IMR-90 (cell line): ENCODE measurements around the gene GRID1. TPM values are rescaled to one million over a fixed set of nuclear protein-coding genes. Genes with fewer than 3 reads are reported as not detected.

ENCODE experiments used
- ATAC-seq: fragments of 200-7000 bp; cut with Tn5 transposase; 2 replicates; pipeline ENCODE4 v1.9.1; 2020; ENCODE audit warnings: low read depth, mild to moderate bottlenecking, moderate library complexity
- BruUV-seq: library from RNA; stranded (reverse); fragments of 400-500 nt; replicated peaks from 2 replicates; lab custom pipeline; 2021; lab: Mats Ljungman, UMichigan
- CTCF ChIA-PET: fragments of 300-600 bp; formaldehyde crosslinking; extraction: SDS; loops from one replicate; lab custom pipeline; 2021; ENCODE audit warnings: antibody characterized with exemption; lab: Yijun Ruan, JAX
- POLR2A ChIA-PET: fragments of 300-600 bp; sonication (Branson Sonifier 250); formaldehyde crosslinking; loops from one replicate; lab custom pipeline; 2022; ENCODE audit warnings: antibody characterized with exemption; ENCODE audit not compliant: unreplicated experiment; lab: Charles Lee
- DNase-seq: peaks from one replicate; pipeline ENCODE4 v3.0.0; 2013
- H2AFZ ChIP-seq: replicated peaks from 2 replicates; pipeline ENCODE3; 2013; ENCODE audit warnings: low read length, mild to moderate bottlenecking; ENCODE audit not compliant: poor library complexity
- H2AK5ac ChIP-seq: 2 replicates; pipeline ENCODE4 v1.6.1; 2013; ENCODE audit warnings: low read depth, low read length, inconsistent platforms
- H2AK9ac ChIP-seq: replicated peaks from 2 replicates; pipeline ENCODE3; 2013; ENCODE audit warnings: mild to moderate bottlenecking, low read depth, low read length, moderate library complexity; ENCODE audit not compliant: poor library complexity
- H2BK120ac ChIP-seq: 2 replicates; pipeline ENCODE4 v1.6.1; 2013; ENCODE audit warnings: low read depth, low read length, inconsistent platforms
- H2BK15ac ChIP-seq: 3 replicates; pipeline ENCODE4 v1.6.1; 2013; ENCODE audit warnings: low read depth, low read length, inconsistent platforms
- H2BK20ac ChIP-seq: 2 replicates; pipeline ENCODE4 v1.6.1; 2013; ENCODE audit warnings: low read depth, mild to moderate bottlenecking, inconsistent platforms, low read length, moderate library complexity
- H2BK5ac ChIP-seq: 2 replicates; pipeline ENCODE4 v1.6.1; 2013; ENCODE audit warnings: mild to moderate bottlenecking, low read depth, low read length, inconsistent platforms; ENCODE audit not compliant: poor library complexity, severe bottlenecking
- H3K14ac ChIP-seq: replicated peaks from 2 replicates; pipeline ENCODE4 v1.6.1; 2013; ENCODE audit warnings: low read depth, low read length, inconsistent platforms
- H3K18ac ChIP-seq: 2 replicates; pipeline ENCODE4 v1.6.1; 2013; ENCODE audit warnings: low read depth, low read length, control low read depth
- H3K23ac ChIP-seq: 2 replicates; pipeline ENCODE4 v1.6.1; 2013; ENCODE audit warnings: low read depth, low read length, inconsistent platforms
- H3K27ac ChIP-seq: 2 replicates; pipeline ENCODE4 v1.5.1; 2013; ENCODE audit warnings: mild to moderate bottlenecking, control low read depth, low read length; ENCODE audit not compliant: insufficient read depth
- H3K27me3 ChIP-seq: 2 replicates; pipeline ENCODE4 v1.6.1; 2013; ENCODE audit warnings: low read length; ENCODE audit not compliant: control insufficient read depth, insufficient read depth
- H3K36me3 ChIP-seq: 2 replicates; pipeline ENCODE4 v1.6.1; 2013; ENCODE audit warnings: low read length, mixed read lengths; ENCODE audit not compliant: control insufficient read depth, insufficient read depth
- H3K4ac ChIP-seq: 2 replicates; pipeline ENCODE4 v1.6.1; 2013; ENCODE audit warnings: low read depth, low read length, inconsistent platforms
- H3K4me1 ChIP-seq: 2 replicates; pipeline ENCODE4 v1.6.1; 2013; ENCODE audit warnings: low read length, mixed read lengths; ENCODE audit not compliant: control insufficient read depth, insufficient read depth
- H3K4me2 ChIP-seq: 2 replicates; pipeline ENCODE4 v1.6.1; 2013; ENCODE audit warnings: low read depth, mild to moderate bottlenecking, control low read depth, low read length, moderate library complexity
- H3K4me3 ChIP-seq: 2 replicates; pipeline ENCODE4 v1.5.1; 2013; ENCODE audit warnings: low read depth, mild to moderate bottlenecking, control low read depth, low read length, moderate library complexity; ENCODE audit not compliant: insufficient read depth
- H3K56ac ChIP-seq: 2 replicates; pipeline ENCODE4 v1.6.1; 2013; ENCODE audit warnings: low read length, inconsistent platforms; ENCODE audit not compliant: insufficient read depth; ENCODE audit errors: extremely low read depth
- H3K79me1 ChIP-seq, 2 experiments: 2 replicates each; pipeline ENCODE4 v1.6.1; 2013; ENCODE audit warnings: low read length in 2 of 2, inconsistent platforms in 1 of 2, low read depth in 1 of 2
- H3K9ac ChIP-seq: 2 replicates; pipeline ENCODE4 v1.6.1; 2013; ENCODE audit warnings: low read depth, low read length, control low read depth
- H3K9me1 ChIP-seq: 2 replicates; pipeline ENCODE4 v1.6.1; 2013; ENCODE audit warnings: low read length, inconsistent platforms; ENCODE audit not compliant: insufficient read depth
- H3K9me3 ChIP-seq: 2 replicates; pipeline ENCODE4 v1.6.1; 2013; ENCODE audit warnings: low read length; ENCODE audit not compliant: control insufficient read depth, insufficient read depth
- H4K20me1 ChIP-seq: 2 replicates; pipeline ENCODE4 v1.6.1; 2013; ENCODE audit warnings: low read length, inconsistent platforms; ENCODE audit not compliant: insufficient read depth
- H4K5ac ChIP-seq: 2 replicates; pipeline ENCODE4 v1.6.1; 2013; ENCODE audit warnings: mild to moderate bottlenecking, low read depth, low read length, control low read depth
- H4K8ac ChIP-seq, 2 experiments: 2 replicates each; pipeline ENCODE4 v1.6.1; 2013; ENCODE audit warnings: low read depth in 2 of 2, low read length in 2 of 2, control low read depth in 1 of 2, inconsistent platforms in 1 of 2
- H4K91ac ChIP-seq: 2 replicates; pipeline ENCODE4 v1.6.1; 2013; ENCODE audit warnings: low read depth, low read length, inconsistent platforms; ENCODE audit not compliant: insufficient read depth
- BHLHE40 ChIP-seq: fragments of 150-350 bp; IDR thresholded peaks from 2 replicates; pipeline ENCODE4 v1.6.1; 2016; ENCODE audit warnings: mild to moderate bottlenecking, low read depth, low read length
- CEBPB ChIP-seq: IDR thresholded peaks from 2 replicates; pipeline ENCODE4 v1.6.1; 2012; ENCODE audit warnings: low read depth, low read length, improper control_type of control experiment
- CHD1 ChIP-seq: IDR thresholded peaks from 2 replicates; pipeline ENCODE4 v1.6.1; 2012; ENCODE audit warnings: low read depth, low read length, improper control_type of control experiment
- FOS ChIP-seq: fragments of 150-350 bp; IDR thresholded peaks from 2 replicates; pipeline ENCODE4 v1.6.1; 2016; ENCODE audit warnings: low read depth, low read length
- MAFK ChIP-seq: IDR thresholded peaks from 2 replicates; pipeline ENCODE4 v1.6.1; 2012; ENCODE audit warnings: low read depth, low read length, improper control_type of control experiment
- MAZ ChIP-seq: IDR thresholded peaks from 2 replicates; pipeline ENCODE4 v1.6.1; 2012; ENCODE audit warnings: low read depth, mild to moderate bottlenecking, low read length, improper control_type of control experiment, moderate library complexity, borderline replicate concordance
- MXI1 ChIP-seq: IDR thresholded peaks from 2 replicates; pipeline ENCODE4 v1.6.1; 2012; ENCODE audit warnings: low read depth, mild to moderate bottlenecking, low read length, moderate library complexity, borderline replicate concordance
- NFE2L2 ChIP-seq: fragments of 150-350 bp; IDR thresholded peaks from 2 replicates; pipeline ENCODE4 v1.6.1; 2016; ENCODE audit warnings: low read depth, mild to moderate bottlenecking, low read length
- POLR2A ChIP-seq: IDR thresholded peaks from 2 replicates; pipeline ENCODE4 v1.6.1; 2012; ENCODE audit warnings: mild to moderate bottlenecking, low read depth, low read length
- RCOR1 ChIP-seq: IDR thresholded peaks from 2 replicates; pipeline ENCODE4 v1.6.1; 2012; ENCODE audit warnings: mild to moderate bottlenecking, low read length, improper control_type of control experiment; ENCODE audit not compliant: insufficient replicate concordance
- RFX5 ChIP-seq: IDR thresholded peaks from 2 replicates; pipeline ENCODE4 v1.8.0; 2012; ENCODE audit warnings: low read depth, mild to moderate bottlenecking, low read length, moderate library complexity
- SMC3 ChIP-seq: fragments of 150-350 bp; IDR thresholded peaks from 2 replicates; pipeline ENCODE4 v1.6.1; 2016; ENCODE audit warnings: low read depth, mild to moderate bottlenecking, antibody characterized with exemption, low read length, moderate library complexity
- WGBS, 2 experiments: methylation state at CpG; one replicate each; pipeline versions ENCODE4 v1.1.5 to v1.1.7; 2013; ENCODE audit warnings: missing lambda C conversion rate in 2 of 2; ENCODE audit not compliant: insufficient read length in 1 of 2; ENCODE audit errors: extremely low coverage in 2 of 2; 5-methylcytosine and 5-hydroxymethylcytosine counted together
- dilution Hi-C: fragments of 300-500 bp; cut with HindIII; formaldehyde crosslinking; loops from one replicate; pipeline ENCODE4 v1.14.3; 2018; ENCODE audit warnings: low sequenced_read_pairs; ENCODE audit not compliant: unreplicated experiment
- in situ Hi-C: fragments of 300-500 bp; cut with MboI; formaldehyde crosslinking; loops from 3 replicates; pipeline ENCODE4 v1.14.3; 2019; ENCODE audit warnings: low sequenced_read_pairs, inconsistent platforms, mixed read lengths
- intact Hi-C: fragments of 100-400 bp; cut with micrococcal nuclease; formaldehyde crosslinking; loops from 2 replicates; pipeline ENCODE4 v1.10.0; 2022
- polyA plus RNA-seq, 3 experiments: library from polyadenylated mRNA; depleted of rRNA; stranded (reverse); fragments of >200 nt; gene quantifications; 2 replicates each; pipeline ENCODE4 v1.2.3, GENCODE V29; 2012; ENCODE audit warnings: low replicate concordance in 1 of 3
- total RNA-seq: library from RNA; depleted of rRNA; stranded (reverse); fragments of >200 nt; gene quantifications from 2 replicates; pipeline ENCODE4 v1.2.3, GENCODE V29; 2012
- TF ChIP-seq, protein P1 (sequence below): fragments of 150-350 bp; IDR thresholded peaks from 2 replicates; pipeline ENCODE4 v1.6.1; 2017; ENCODE audit warnings: mild to moderate bottlenecking, antibody characterized with exemption, low read length, low read depth
- TF ChIP-seq, protein P2 (sequence below): conservative IDR thresholded peaks from 2 replicates; pipeline ENCODE4 v1.5.1; 2012; ENCODE audit warnings: mild to moderate bottlenecking, low read depth, low read length, improper control_type of control experiment
- TF ChIP-seq, protein P3 (sequence below): fragments of 150-350 bp; IDR thresholded peaks from 2 replicates; pipeline ENCODE4 v1.6.1; 2016; ENCODE audit warnings: low read depth, mild to moderate bottlenecking, low read length, moderate library complexity, borderline replicate concordance

The GRID1 gene
- total and polyA plus RNA-seq, 2 of the 4 experiments (the other 2 are of a cell fraction), result not detected

DNA sequence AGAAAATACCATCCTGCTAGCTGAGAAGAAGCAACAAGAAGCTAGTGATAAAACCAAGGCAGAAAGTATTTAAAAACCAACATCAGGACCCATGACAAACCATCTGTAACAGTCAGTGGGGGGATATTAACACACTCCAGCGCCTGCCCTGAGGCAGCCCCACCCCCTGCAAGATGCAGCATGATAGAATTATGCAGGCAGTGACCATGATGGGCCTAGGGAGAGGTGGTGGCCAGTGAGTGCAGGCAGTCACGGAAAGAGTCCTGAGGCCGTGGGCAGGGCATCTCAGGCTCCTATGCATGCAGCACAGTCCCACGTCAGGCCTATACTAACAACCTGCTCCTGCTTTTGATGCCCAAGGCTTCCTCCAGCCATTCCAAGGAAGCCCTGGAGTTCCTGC is 686.9 kb downstream of the GRID1 start:
- Histone ChIP-seq H3K56ac (no peak overlapping the region), H3K23ac (no peak overlapping the region), H3K4me1 (no peaks in the 10 kb centered on the region), H2BK15ac (no peak overlapping the region), H3K9me1 (no peaks in the 10 kb centered on the region), H4K91ac (no peak overlapping the region), H3K18ac (no peak overlapping the region), H3K36me3 (no peaks in the 10 kb centered on the region), H2AK5ac (no peak overlapping the region), H3K4me2 (no peak overlapping the region), H2AFZ (no peak overlapping the region), H3K4me3 (no peak overlapping the region), H4K8ac (no peak overlapping the region), H2BK120ac (no peak overlapping the region), H3K27me3 (no peaks in the 10 kb centered on the region), H2BK5ac (no peak overlapping the region), H3K4ac (no peak overlapping the region), H2AK9ac (no peak overlapping the region), H4K20me1 (no peaks in the 10 kb centered on the region), H4K5ac (no peak overlapping the region), H3K79me1 (no peaks in the 10 kb centered on the region), H3K9ac (no peak overlapping the region), H3K9me3 (peaks cover 27% of the 10 kb centered on the region), H3K14ac (no peak overlapping the region), H2BK20ac (no peak overlapping the region), H3K27ac (no peak overlapping the region)
- ATAC-seq, result no peak
- no peak for DNase-seq
- TF ChIP-seq RCOR1, result no peak
- TF ChIP-seq CHD1, result no peak
- TF ChIP-seq CEBPB, result no peak
- no peak for TF ChIP-seq MXI1
- TF ChIP-seq POLR2A, result no peak
- TF ChIP-seq, protein P1, sequence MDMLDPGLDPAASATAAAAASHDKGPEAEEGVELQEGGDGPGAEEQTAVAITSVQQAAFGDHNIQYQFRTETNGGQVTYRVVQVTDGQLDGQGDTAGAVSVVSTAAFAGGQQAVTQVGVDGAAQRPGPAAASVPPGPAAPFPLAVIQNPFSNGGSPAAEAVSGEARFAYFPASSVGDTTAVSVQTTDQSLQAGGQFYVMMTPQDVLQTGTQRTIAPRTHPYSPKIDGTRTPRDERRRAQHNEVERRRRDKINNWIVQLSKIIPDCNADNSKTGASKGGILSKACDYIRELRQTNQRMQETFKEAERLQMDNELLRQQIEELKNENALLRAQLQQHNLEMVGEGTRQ, result no peak
- TF ChIP-seq NFE2L2, result no peak
- TF ChIP-seq, protein P2, sequence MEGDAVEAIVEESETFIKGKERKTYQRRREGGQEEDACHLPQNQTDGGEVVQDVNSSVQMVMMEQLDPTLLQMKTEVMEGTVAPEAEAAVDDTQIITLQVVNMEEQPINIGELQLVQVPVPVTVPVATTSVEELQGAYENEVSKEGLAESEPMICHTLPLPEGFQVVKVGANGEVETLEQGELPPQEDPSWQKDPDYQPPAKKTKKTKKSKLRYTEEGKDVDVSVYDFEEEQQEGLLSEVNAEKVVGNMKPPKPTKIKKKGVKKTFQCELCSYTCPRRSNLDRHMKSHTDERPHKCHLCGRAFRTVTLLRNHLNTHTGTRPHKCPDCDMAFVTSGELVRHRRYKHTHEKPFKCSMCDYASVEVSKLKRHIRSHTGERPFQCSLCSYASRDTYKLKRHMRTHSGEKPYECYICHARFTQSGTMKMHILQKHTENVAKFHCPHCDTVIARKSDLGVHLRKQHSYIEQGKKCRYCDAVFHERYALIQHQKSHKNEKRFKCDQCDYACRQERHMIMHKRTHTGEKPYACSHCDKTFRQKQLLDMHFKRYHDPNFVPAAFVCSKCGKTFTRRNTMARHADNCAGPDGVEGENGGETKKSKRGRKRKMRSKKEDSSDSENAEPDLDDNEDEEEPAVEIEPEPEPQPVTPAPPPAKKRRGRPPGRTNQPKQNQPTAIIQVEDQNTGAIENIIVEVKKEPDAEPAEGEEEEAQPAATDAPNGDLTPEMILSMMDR, result no peak
- TF ChIP-seq RFX5, result no peak
- TF ChIP-seq, protein P3, sequence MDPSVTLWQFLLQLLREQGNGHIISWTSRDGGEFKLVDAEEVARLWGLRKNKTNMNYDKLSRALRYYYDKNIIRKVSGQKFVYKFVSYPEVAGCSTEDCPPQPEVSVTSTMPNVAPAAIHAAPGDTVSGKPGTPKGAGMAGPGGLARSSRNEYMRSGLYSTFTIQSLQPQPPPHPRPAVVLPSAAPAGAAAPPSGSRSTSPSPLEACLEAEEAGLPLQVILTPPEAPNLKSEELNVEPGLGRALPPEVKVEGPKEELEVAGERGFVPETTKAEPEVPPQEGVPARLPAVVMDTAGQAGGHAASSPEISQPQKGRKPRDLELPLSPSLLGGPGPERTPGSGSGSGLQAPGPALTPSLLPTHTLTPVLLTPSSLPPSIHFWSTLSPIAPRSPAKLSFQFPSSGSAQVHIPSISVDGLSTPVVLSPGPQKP, result no peak
- TF ChIP-seq MAZ, result no peak
- no peak for TF ChIP-seq BHLHE40
- no peak for TF ChIP-seq SMC3
- TF ChIP-seq FOS, result no peak
- TF ChIP-seq MAFK, result no peak
- POLR2A ChIA-PET, result no interaction called here
- intact Hi-C loops (no loop called here), dilution Hi-C loops (no loop called here), in situ Hi-C loops (no loop called here)
- WGBS, 2 experiments, result 40% methylated on average over 1 of the region's 4 CpGs; no CpG with 5 or more reads in 1 of the 2 experiments
- BruUV-seq, result no TSS peak
- CTCF ChIA-PET, result no interaction called here
